Immature natural killer cell (primary cell): ENCODE results near the gene TBC1D14. TPM values are rescaled to one million over a fixed set of nuclear protein-coding genes. Genes with fewer than 3 reads are reported as not detected.
"Not testable (repeated sequence)": the region's sequence is repeated elsewhere in the genome, so short reads cannot be mapped to it uniquely, and the experiment has no call there.

Source experiments
- DNase-seq, 3 donors: peaks; one replicate each; pipeline ENCODE4 v3.0.0; 2022; ENCODE audit warnings: mixed read lengths in 1 of 3
- H3K27ac Mint-ChIP-seq, 6 donors: one replicate each; pipeline ENCODE4 v1.8.0; 2020; ENCODE audit warnings: mixed read lengths in 6 of 6, mild to moderate bottlenecking in 5 of 6, inconsistent platforms in 4 of 6, moderate library complexity in 3 of 6
- H3K27me3 Mint-ChIP-seq, 3 donors: one replicate each; pipeline ENCODE4 v1.8.0; 2020 to 2021; ENCODE audit warnings: low read depth in 3 of 3, mild to moderate bottlenecking in 3 of 3, mixed read lengths in 3 of 3, moderate library complexity in 3 of 3, inconsistent platforms in 1 of 3
- H3K36me3 Mint-ChIP-seq, 3 donors: one replicate each; pipeline ENCODE4 v1.8.0; 2020; ENCODE audit warnings: mixed read lengths in 3 of 3, inconsistent platforms in 2 of 3, mild to moderate bottlenecking in 2 of 3
- H3K4me1 Mint-ChIP-seq, 2 donors: one replicate each; pipeline ENCODE4 v1.8.0; 2020; ENCODE audit warnings: inconsistent platforms in 2 of 2, mild to moderate bottlenecking in 2 of 2, mixed read lengths in 2 of 2, moderate library complexity in 1 of 2
- H3K4me3 Mint-ChIP-seq, 5 donors: one replicate each; pipeline ENCODE4 v1.8.0; 2020; ENCODE audit warnings: mild to moderate bottlenecking in 5 of 5, mixed read lengths in 5 of 5, inconsistent platforms in 3 of 5, moderate library complexity in 3 of 5
- H3K9me3 Mint-ChIP-seq, 6 donors: one replicate each; pipeline ENCODE4 v1.8.0; 2020; ENCODE audit warnings: mild to moderate bottlenecking in 6 of 6, mixed read lengths in 6 of 6, inconsistent platforms in 4 of 6, moderate library complexity in 3 of 6
- polyA plus RNA-seq, 3 donors: library from polyadenylated mRNA; unstranded; fragments of 300-500 nt; fragmentation: Illumina TruSeq; gene quantifications; one replicate each; pipeline ENCODE4 v1.2.3, GENCODE V29; 2021

TBC1D14 gene
- polyA plus RNA-seq, 3 donors from 2014 or later = 25.6 to 39.8 (median 26.6) TPM

DNA sequence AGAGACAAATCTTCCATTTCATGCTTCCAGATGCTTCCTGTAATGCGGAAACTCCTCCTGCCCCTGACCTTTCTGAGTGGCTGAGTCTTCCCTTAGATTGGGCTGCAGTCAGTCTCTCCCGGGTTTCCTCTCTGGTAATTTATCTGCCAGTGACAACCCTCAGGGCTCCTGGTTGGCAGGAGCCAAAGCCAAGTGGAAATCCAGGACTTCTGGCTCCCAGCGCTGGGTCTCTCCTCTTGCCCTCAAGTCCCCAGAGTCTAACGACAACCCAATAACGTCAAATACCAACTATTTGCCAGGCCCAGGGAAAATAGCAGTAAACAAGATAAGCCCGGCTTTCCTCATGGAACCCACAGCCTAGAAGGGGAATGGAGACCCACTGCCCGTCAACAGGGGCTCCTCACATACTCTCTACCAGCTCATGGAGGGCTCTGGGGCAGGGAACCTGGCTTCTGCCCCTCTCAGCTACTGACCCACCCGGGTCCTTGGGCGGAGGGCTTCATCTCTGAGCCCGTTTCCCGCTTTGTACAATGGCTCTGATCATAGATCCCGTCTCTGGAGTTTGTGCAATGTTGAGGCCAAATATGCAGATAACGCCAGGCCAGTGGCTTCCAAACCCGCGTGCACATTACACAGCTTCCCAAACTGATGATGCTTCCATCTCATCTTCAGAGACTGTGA lies 1.1 kb upstream of the TBC1D14 start:
- H3K36me3 Mint-ChIP-seq = peaks cover 0 to 4% (median 0%) of the 10 kb centered on the region in 3 donors
- H3K4me1 Mint-ChIP-seq = peaks cover 35 to 48% of the 10 kb centered on the region in 2 donors
- no peaks in the 10 kb centered on the region for H3K9me3 Mint-ChIP-seq
- no peak for DNase-seq
- H3K27me3 Mint-ChIP-seq = peaks cover 6 to 10% (median 10%) of the 10 kb centered on the region in 3 donors
- H3K4me3 Mint-ChIP-seq = peak overlapping the region; percentile 89 to 93 (median 91)
- H3K27ac Mint-ChIP-seq = peak overlapping the region; percentile 81 to 93 (median 88)

DNA sequence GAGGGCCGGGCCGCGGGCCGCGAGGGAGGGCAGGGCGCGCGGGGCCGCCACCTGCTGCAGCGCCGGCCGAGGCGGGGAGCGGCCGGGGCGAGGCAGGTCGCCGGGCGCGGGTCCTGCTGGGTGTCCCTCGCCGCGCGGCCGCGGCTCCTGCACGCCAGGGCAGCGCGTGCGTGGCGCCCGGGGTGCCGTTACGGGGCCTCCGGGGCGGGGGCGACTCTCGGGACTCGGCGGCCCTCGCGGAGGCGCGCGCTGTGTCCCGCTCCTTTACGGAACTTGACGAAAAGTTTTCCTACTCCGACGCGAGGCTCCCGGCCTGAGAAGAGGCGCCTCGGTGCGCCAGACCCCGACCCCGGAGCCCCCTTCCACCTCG lies 329 bp downstream of the TBC1D14 start:
- Mint-ChIP-seq H3K36me3 (peaks cover 0 to 4% (median 0%) of the 10 kb centered on the region in 3 donors), H3K27ac (peak overlapping the region in 2 of 6 donors; percentile 71 to 79), H3K4me1 (peaks cover 37 to 53% of the 10 kb centered on the region in 2 donors), H3K27me3 (peaks cover 6 to 10% (median 10%) of the 10 kb centered on the region in 3 donors), H3K4me3 (peak overlapping the region; percentile 86 to 91 (median 90)), H3K9me3 (no peaks in the 10 kb centered on the region)
- DNase-seq = no peak

GRCh38 chr4:6910340-6910959 lies 824 bp downstream of the TBC1D14 start:
- no peak for DNase-seq
- H3K4me1 Mint-ChIP-seq = peaks cover 39 to 53% of the 10 kb centered on the region in 2 donors
- peak overlapping the region; percentile 48 to 85 (median 78) for H3K27ac Mint-ChIP-seq
- peak overlapping the region; percentile 86 to 91 (median 90) for H3K4me3 Mint-ChIP-seq
- H3K27me3 Mint-ChIP-seq = peaks cover 6 to 10% (median 10%) of the 10 kb centered on the region in 3 donors
- H3K9me3 Mint-ChIP-seq = no peaks in the 10 kb centered on the region
- H3K36me3 Mint-ChIP-seq = peaks cover 0 to 4% (median 0%) of the 10 kb centered on the region in 3 donors

GRCh38 chr4:6910960-6911874 lies 1.6 kb downstream of the TBC1D14 start:
- H3K36me3 Mint-ChIP-seq = peaks cover 0 to 4% (median 0%) of the 10 kb centered on the region in 3 donors
- DNase-seq = no peak
- H3K4me3 Mint-ChIP-seq = peak overlapping the region; percentile 86 to 91 (median 90)
- H3K27ac Mint-ChIP-seq = peak overlapping the region; percentile 48 to 85 (median 78)
- H3K27me3 Mint-ChIP-seq = peaks cover 6 to 10% (median 10%) of the 10 kb centered on the region in 3 donors
- no peaks in the 10 kb centered on the region for H3K9me3 Mint-ChIP-seq
- peaks cover 42 to 55% of the 10 kb centered on the region in 2 donors for H3K4me1 Mint-ChIP-seq

DNA sequence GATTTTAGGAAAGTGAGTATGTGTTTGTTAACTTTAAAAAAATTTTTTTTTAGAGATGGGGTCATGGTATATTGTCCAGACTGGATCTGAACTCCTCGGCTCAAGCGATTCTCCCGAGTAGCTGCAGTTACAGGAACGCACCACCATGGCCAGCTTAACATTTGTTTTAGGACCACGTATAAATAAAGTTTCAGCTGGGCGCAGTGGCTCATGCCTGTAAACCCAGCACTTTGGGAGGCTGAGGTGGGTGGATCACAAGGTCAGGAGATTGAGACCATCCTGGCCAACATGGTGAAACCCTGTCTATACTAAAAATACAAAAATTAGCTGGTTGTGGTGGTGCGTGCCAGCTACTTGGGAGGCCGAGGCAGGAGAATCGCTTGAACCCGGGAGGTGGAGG lies 2.3 kb downstream of the TBC1D14 start:
- not testable (repeated sequence) for DNase-seq, H3K9me3 Mint-ChIP-seq, H3K27me3 Mint-ChIP-seq, H3K36me3 Mint-ChIP-seq
- Mint-ChIP-seq H3K4me1 (peaks cover 49 to 62% of the 10 kb centered on the region in 2 donors), H3K4me3 (peak overlapping the region in 2 of 5 donors; percentile 9 to 91), H3K27ac (peak overlapping the region in 2 of 6 donors; percentile 35 to 79)

DNA sequence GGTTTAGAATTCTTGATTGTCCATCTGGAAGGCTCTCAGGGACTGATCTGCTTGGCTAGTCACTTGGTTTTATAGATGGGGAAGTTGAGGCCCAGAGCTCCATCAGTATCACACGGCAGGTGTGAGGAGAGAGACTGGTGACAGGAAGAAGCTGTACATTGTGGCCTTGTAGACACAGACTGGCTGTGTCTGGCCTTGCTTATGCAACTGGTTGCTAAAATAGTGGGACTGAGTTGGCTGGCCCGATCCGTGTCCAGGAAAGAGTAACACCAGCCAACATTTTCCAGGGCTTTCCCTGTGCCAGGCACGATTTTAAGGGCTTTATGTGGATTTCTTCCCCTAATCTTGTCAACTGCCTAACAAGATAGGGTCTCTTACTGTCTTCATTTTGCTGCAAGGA lies 2.8 kb downstream of the TBC1D14 start:
- Mint-ChIP-seq H3K4me1 (peaks cover 54 to 63% of the 10 kb centered on the region in 2 donors), H3K27me3 (peaks cover 6 to 10% (median 10%) of the 10 kb centered on the region in 3 donors), H3K9me3 (no peaks in the 10 kb centered on the region), H3K27ac (peak overlapping the region in 1 of 6 donors; percentile 6), H3K36me3 (peaks cover 0 to 4% (median 0%) of the 10 kb centered on the region in 3 donors), H3K4me3 (peak overlapping the region; percentile 41 to 79 (median 61))
- DNase-seq = no peak

DNA sequence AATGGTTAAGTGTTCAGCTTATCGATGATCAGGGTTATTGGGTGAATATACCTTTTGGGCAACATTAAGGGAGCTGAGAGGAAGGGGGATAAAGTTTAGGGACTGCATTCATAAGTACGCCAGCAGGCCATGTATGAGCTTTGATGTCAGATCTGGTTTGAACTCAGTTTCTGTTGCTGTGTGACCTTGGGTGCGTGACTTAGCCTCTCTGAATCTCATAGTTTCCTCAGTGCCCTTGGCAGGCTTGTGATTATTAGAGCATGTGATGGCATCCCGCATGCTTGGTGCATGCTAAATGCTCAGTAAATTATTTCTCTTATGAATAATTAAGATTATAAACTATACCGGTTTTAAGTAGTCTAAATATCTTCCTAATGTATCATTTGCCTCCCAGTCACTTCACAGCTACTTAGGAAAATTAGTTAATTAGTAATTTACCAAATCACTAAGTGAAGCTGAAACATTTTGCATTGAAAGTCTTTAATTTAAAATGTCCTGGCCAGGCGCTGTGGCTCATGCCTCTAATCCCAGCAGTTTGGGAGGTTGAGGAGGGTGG lies 3.8 kb downstream of the TBC1D14 start:
- Mint-ChIP-seq H3K9me3 (no peaks in the 10 kb centered on the region), H3K4me1 (peaks cover 57 to 64% of the 10 kb centered on the region in 2 donors), H3K36me3 (peaks cover 0 to 4% (median 0%) of the 10 kb centered on the region in 3 donors), H3K27ac (no peak overlapping the region), H3K27me3 (peaks cover 3 to 10% (median 9%) of the 10 kb centered on the region in 3 donors), H3K4me3 (no peak overlapping the region)
- no peak for DNase-seq

GRCh38 chr4:6914448-6914847 lies 4.8 kb downstream of the TBC1D14 start:
- H3K4me1 Mint-ChIP-seq = peaks cover 57 to 65% of the 10 kb centered on the region in 2 donors

DNA sequence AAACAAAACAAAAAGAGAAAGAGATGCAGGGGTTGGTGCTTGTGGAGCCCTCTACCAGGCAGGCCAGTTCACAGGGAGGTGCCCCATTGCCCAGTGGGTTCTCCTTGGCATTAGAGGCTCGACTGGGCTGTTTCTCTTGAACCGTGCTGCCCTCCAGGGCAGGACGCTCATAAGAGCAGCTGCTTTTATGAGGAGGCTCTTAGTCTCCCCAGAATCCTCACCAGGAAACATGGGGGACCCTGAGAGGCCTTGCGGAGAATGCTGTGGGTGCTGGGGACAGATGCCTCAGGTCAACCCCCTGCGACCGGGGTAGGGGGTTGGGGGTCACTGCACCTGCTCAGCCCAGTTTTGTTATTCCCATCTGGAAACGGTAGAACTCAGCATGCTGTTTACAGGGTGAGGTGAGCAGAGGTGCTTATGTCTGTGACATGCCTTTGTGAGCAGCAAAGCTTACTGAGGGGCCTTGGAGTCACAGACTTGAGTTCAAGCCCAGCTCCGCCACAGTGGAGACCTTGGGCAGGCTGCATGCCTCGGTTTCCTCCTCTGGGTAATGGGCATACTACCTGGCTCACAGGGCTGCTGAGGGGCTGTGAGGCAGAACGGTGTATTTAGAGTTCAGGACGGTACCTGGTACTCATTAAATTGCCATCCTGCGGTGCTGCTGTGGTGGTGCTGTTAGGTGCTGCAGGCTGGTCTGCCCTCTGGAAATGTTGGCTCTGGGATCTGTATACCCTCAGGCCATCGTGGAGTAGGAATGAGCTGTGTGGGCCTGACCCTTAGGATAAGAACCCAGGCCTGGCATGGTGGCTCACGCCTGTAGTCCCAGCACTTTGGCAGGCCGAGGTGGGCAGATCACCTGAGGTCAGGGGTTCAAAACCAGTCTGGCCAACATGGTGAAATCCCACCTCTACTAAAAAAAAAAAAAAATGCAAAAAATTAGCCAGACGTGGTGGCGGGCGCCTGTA lies 5.7 kb downstream of the TBC1D14 start:
- no peak for DNase-seq
- Mint-ChIP-seq H3K27me3 (peaks cover 2 to 9% (median 5%) of the 10 kb centered on the region in 3 donors), H3K4me1 (peaks cover 62 to 70% of the 10 kb centered on the region in 2 donors), H3K4me3 (peak overlapping the region in 1 of 5 donors; percentile 23), H3K9me3 (no peaks in the 10 kb centered on the region), H3K36me3 (peaks cover 0 to 4% (median 0%) of the 10 kb centered on the region in 3 donors), H3K27ac (peak overlapping the region in 1 of 6 donors; percentile 32)

More at GRCh38 chr4:6914448-6914847, 4.8 kb downstream of the TBC1D14 start:
- Mint-ChIP-seq H3K27ac (peak overlapping the region in 3 of 6 donors; percentile 30 to 51 (median 49)), H3K9me3 (no peaks in the 10 kb centered on the region), H3K27me3 (peaks cover 2 to 10% (median 3%) of the 10 kb centered on the region in 3 donors), H3K4me3 (peak overlapping the region in 1 of 5 donors; percentile 2), H3K36me3 (peaks cover 0 to 4% (median 0%) of the 10 kb centered on the region in 3 donors)
- DNase-seq = no peak

GRCh38 chr4:6916069-6916586 lies 6.5 kb downstream of the TBC1D14 start:
- H3K9me3 Mint-ChIP-seq = no peaks in the 10 kb centered on the region
- DNase-seq = no peak
- H3K4me3 Mint-ChIP-seq = peak overlapping the region in 1 of 5 donors; percentile 69
- H3K4me1 Mint-ChIP-seq = peaks cover 59 to 70% of the 10 kb centered on the region in 2 donors
- H3K36me3 Mint-ChIP-seq = peaks cover 0 to 4% (median 0%) of the 10 kb centered on the region in 3 donors
- peak overlapping the region; percentile 41 to 93 (median 76) for H3K27ac Mint-ChIP-seq
- peaks cover 0 to 2% (median 2%) of the 10 kb centered on the region in 3 donors for H3K27me3 Mint-ChIP-seq

- H3K4me1 Mint-ChIP-seq = peaks cover 53 to 65% of the 10 kb centered on the region in 2 donors
- H3K9me3 Mint-ChIP-seq = no peaks in the 10 kb centered on the region
- H3K36me3 Mint-ChIP-seq = peaks cover 0 to 4% (median 0%) of the 10 kb centered on the region in 3 donors
- peak overlapping the region; percentile 41 to 93 (median 82) for H3K27ac Mint-ChIP-seq
- peak overlapping the region in 4 of 5 donors; percentile 61 to 74 (median 65) for H3K4me3 Mint-ChIP-seq
- H3K27me3 Mint-ChIP-seq = peaks cover 0 to 2% (median 2%) of the 10 kb centered on the region in 3 donors
- DNase-seq = no peak
Observed at GRCh38 chr4:6916587-6917460, 7.2 kb downstream of the TBC1D14 start.
